A549 (cell line): ENCODE measurements around the gene VPS54. TPM values are rescaled to one million over a fixed set of nuclear protein-coding genes. Genes with fewer than 3 reads are reported as not detected.

Source experiments
- ATAC-seq, 2 experiments: fragments of 200-7000 bp in 1 of 2; fragments of >200 bp in 1 of 2; cut with Nextera tagmentation in 1 of 2; cut with Tn5 transposase in 1 of 2; 3 replicates each; pipeline versions ENCODE4 v1.8.0 to v1.9.1; 2018 to 2020; ENCODE audit warnings: mild to moderate bottlenecking in 1 of 2, moderate library complexity in 1 of 2
- CTCF ChIA-PET: fragments of 300-600 bp; sonication (Branson Sonifier 250); formaldehyde crosslinking; extraction: SDS; loops from one replicate; lab custom pipeline; 2021; ENCODE audit warnings: antibody characterized with exemption, inconsistent platforms; lab: Yijun Ruan, JAX
- POLR2A ChIA-PET: fragments of 350-600 bp; formaldehyde crosslinking; extraction: SDS; loops from one replicate; lab custom pipeline; 2021; ENCODE audit warnings: antibody characterized with exemption, inconsistent platforms; lab: Yijun Ruan, JAX
- DNase-seq, 2 experiments: peaks; one replicate each; pipeline versions ENCODE4 v3.0.0 to v3.0.0-alpha.2; 2011 to 2016; ENCODE audit warnings: low read depth in 1 of 2, low spot score in 1 of 2
- FAIRE-seq: peaks from 2 replicates; lab custom pipeline; 2011; peaks lifted over from hg19 to GRCh38; lab: Jason Lieb, UNC
- H3K27ac ChIP-seq, 2 experiments: fragments of >200 bp; sonication (Bioruptor Twin); formaldehyde crosslinking; 3 replicates each; pipeline ENCODE4 v1.5.1; 2016 to 2017
- H3K4me1 ChIP-seq: fragments of >200 bp; sonication (Bioruptor Twin); formaldehyde crosslinking; 3 replicates; pipeline ENCODE4 v1.6.1; 2016
- H3K4me2 ChIP-seq: fragments of >200 bp; sonication (Bioruptor Twin); formaldehyde crosslinking; 3 replicates; pipeline ENCODE4 v1.6.1; 2016
- H3K4me3 ChIP-seq: fragments of >200 bp; sonication (Bioruptor Twin); formaldehyde crosslinking; 3 replicates; pipeline ENCODE4 v1.5.1; 2016
- H3K9me3 ChIP-seq: fragments of >200 bp; sonication (Bioruptor Twin); formaldehyde crosslinking; 3 replicates; pipeline ENCODE4 v1.6.1; 2016
- CBX8 ChIP-seq: fragments of 200-600 bp; sonication (generic); IDR thresholded peaks from 2 replicates; pipeline ENCODE4 v1.6.1; 2016
- CHD2 ChIP-seq: fragments of 150-350 bp; IDR thresholded peaks from 2 replicates; pipeline ENCODE4 v1.6.1; 2014; ENCODE audit warnings: low read length; ENCODE audit not compliant: partially characterized antibody
- EHF ChIP-seq: fragments of 250-450 bp; sonication (Bioruptor Pico); IDR thresholded peaks from 2 replicates; pipeline ENCODE4 v1.5.0; 2020; ENCODE audit warnings: mild to moderate bottlenecking
- ESRRA ChIP-seq: fragments of 150-350 bp; IDR thresholded peaks from 2 replicates; pipeline ENCODE4 v1.6.1; 2014; ENCODE audit warnings: mild to moderate bottlenecking, low read length, borderline replicate concordance
- FOXS1 ChIP-seq: fragments of 250-450 bp; sonication (Bioruptor Pico); IDR thresholded peaks from 2 replicates; pipeline ENCODE4 v1.5.0; 2020; ENCODE audit warnings: mild to moderate bottlenecking, moderate library complexity
- HOXA7 ChIP-seq: fragments of 250-450 bp; sonication (Bioruptor Pico); IDR thresholded peaks from 2 replicates; pipeline ENCODE4 v1.5.0; 2020; ENCODE audit warnings: mild to moderate bottlenecking, moderate library complexity
- HOXB13 ChIP-seq: fragments of 250-450 bp; sonication (Bioruptor Pico); IDR thresholded peaks from 2 replicates; pipeline ENCODE4 v1.5.0; 2020; ENCODE audit warnings: low read depth, mild to moderate bottlenecking, moderate library complexity
- HOXB5 ChIP-seq: fragments of 250-450 bp; sonication (Bioruptor Pico); IDR thresholded peaks from 2 replicates; pipeline ENCODE4 v1.5.0; 2020; ENCODE audit warnings: mild to moderate bottlenecking, moderate library complexity
- KDM5A ChIP-seq: fragments of 200-600 bp; sonication (generic); IDR thresholded peaks from 2 replicates; pipeline ENCODE4 v1.6.1; 2016; ENCODE audit warnings: antibody characterized with exemption, mild to moderate bottlenecking
- MAFK ChIP-seq: fragments of 450-650 bp; IDR thresholded peaks from 2 replicates; pipeline ENCODE4 v1.6.1; 2014; ENCODE audit not compliant: partially characterized antibody
- MAZ ChIP-seq: fragments of 150-350 bp; IDR thresholded peaks from 2 replicates; pipeline ENCODE4 v1.6.1; 2014; ENCODE audit warnings: antibody characterized with exemption, low read depth, low read length, borderline replicate concordance
- MYC ChIP-seq: IDR thresholded peaks from 2 replicates; pipeline ENCODE4 v1.6.1; 2012; ENCODE audit warnings: mild to moderate bottlenecking, inconsistent platforms, low read length, improper control_type of control experiment, borderline replicate concordance
- NFE2L2 ChIP-seq: fragments of 150-350 bp; conservative IDR thresholded peaks from 2 replicates; pipeline ENCODE4 v1.6.1; 2014; ENCODE audit warnings: low read length
- NPAS2 ChIP-seq: fragments of 250-450 bp; sonication (Bioruptor Pico); IDR thresholded peaks from 2 replicates; pipeline ENCODE4 v1.8.0; 2022; ENCODE audit warnings: mild to moderate bottlenecking, moderate library complexity, borderline replicate concordance
- NR3C1 ChIP-seq: fragments of >200 bp; sonication (Bioruptor Twin); formaldehyde crosslinking; IDR thresholded peaks from 3 replicates; pipeline ENCODE4 v1.6.1; 2017
- PHF8 ChIP-seq: fragments of 200-600 bp; sonication (generic); IDR thresholded peaks from 2 replicates; pipeline ENCODE4 v1.6.1; 2016; ENCODE audit warnings: low read depth, mild to moderate bottlenecking, antibody characterized with exemption, moderate library complexity, borderline replicate concordance
- RAD21 ChIP-seq, 2 experiments: fragments of >200 bp in 1 of 2; sonication (Bioruptor Twin) in 1 of 2; formaldehyde crosslinking in 1 of 2; IDR thresholded peaks in 1 of 2; conservative IDR thresholded peaks in 1 of 2; 2 replicates in 1 of 2; 3 replicates in 1 of 2; pipeline ENCODE4 v1.6.1; 2012 to 2018; ENCODE audit warnings: inconsistent platforms in 1 of 2
- RCOR1 ChIP-seq: fragments of 150-350 bp; IDR thresholded peaks from 2 replicates; pipeline ENCODE4 v1.6.1; 2014; ENCODE audit warnings: antibody characterized with exemption, low read length, low read depth
- RNF2 ChIP-seq: fragments of 200-600 bp; sonication (generic); IDR thresholded peaks from 2 replicates; pipeline ENCODE4 v1.6.1; 2016; ENCODE audit warnings: low read depth, mild to moderate bottlenecking, antibody characterized with exemption, moderate library complexity, borderline replicate concordance
- SMC3 ChIP-seq: fragments of >200 bp; sonication (Bioruptor Twin); formaldehyde crosslinking; IDR thresholded peaks from 3 replicates; pipeline ENCODE4 v1.6.1; 2018; ENCODE audit warnings: inconsistent platforms
- ZC3H11A ChIP-seq: fragments of 450-650 bp; IDR thresholded peaks from 2 replicates; pipeline ENCODE4 v1.6.1; 2014; ENCODE audit warnings: antibody characterized with exemption, mild to moderate bottlenecking
- ZNF302 ChIP-seq: fragments of 250-450 bp; sonication (Bioruptor Pico); IDR thresholded peaks from 2 replicates; pipeline ENCODE4 v1.9.0; 2021; ENCODE audit warnings: inconsistent platforms, mild to moderate bottlenecking, moderate library complexity
- WGBS: methylation state at CpG from one replicate; pipeline ENCODE4 v1.1.6; 2017; ENCODE audit errors: missing lambda C conversion rate; 5-methylcytosine and 5-hydroxymethylcytosine counted together
- polyA plus RNA-seq, 4 experiments: library from polyadenylated mRNA; depleted of rRNA in 3 of 4; stranded (reverse); fragments of >200 nt; fragmentation: RNase III in 1 of 4; extraction: RNeasy Plus Mini Kit Qiagen cat#74134 plus additional on column Dnase treatment in 1 of 4; gene quantifications; 2 replicates in 3 of 4; 3 replicates in 1 of 4; pipeline ENCODE4 v1.2.3, GENCODE V29; 2011 to 2017
- TF ChIP-seq, protein P1 (sequence below): fragments of 200-600 bp; sonication (generic); IDR thresholded peaks from 2 replicates; pipeline ENCODE4 v1.6.1; 2016; ENCODE audit warnings: antibody characterized with exemption, mild to moderate bottlenecking, moderate library complexity

The VPS54 gene
- polyA plus RNA-seq, 2 of the 4 experiments (the other 2 are of a cell fraction), result 15.0 to 32.5 TPM

DNA sequence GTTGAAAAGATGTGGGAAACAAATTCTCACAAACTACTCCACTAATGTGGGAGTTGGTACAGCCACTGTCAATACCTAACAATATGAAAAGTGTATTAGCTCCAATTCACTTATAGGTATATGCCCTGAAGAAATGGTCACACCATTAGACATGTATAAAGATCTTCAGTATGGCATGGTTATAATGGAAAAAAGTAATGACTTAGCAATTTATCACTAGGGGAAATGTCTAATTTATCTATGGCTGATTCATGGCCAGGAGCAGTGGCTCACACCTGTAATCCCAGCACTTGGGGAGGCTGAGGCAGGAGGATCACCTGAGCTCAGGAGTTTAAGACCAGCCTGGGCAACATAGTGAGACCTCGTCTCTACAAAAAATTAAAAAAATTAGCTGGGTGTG is 125.1 kb downstream of the VPS54 start:
- no peak overlapping the region for H3K27ac ChIP-seq
- 86% methylated on average over 1 of the region's 1 CpG for WGBS
- no peak for TF ChIP-seq CBX8
- no peak for TF ChIP-seq ZNF302 (CRISPR knock-in tag)
- peak; percentile 83 for TF ChIP-seq MAFK
- TF ChIP-seq HOXB13 (CRISPR knock-in tag), result no peak
- TF ChIP-seq, protein P1, sequence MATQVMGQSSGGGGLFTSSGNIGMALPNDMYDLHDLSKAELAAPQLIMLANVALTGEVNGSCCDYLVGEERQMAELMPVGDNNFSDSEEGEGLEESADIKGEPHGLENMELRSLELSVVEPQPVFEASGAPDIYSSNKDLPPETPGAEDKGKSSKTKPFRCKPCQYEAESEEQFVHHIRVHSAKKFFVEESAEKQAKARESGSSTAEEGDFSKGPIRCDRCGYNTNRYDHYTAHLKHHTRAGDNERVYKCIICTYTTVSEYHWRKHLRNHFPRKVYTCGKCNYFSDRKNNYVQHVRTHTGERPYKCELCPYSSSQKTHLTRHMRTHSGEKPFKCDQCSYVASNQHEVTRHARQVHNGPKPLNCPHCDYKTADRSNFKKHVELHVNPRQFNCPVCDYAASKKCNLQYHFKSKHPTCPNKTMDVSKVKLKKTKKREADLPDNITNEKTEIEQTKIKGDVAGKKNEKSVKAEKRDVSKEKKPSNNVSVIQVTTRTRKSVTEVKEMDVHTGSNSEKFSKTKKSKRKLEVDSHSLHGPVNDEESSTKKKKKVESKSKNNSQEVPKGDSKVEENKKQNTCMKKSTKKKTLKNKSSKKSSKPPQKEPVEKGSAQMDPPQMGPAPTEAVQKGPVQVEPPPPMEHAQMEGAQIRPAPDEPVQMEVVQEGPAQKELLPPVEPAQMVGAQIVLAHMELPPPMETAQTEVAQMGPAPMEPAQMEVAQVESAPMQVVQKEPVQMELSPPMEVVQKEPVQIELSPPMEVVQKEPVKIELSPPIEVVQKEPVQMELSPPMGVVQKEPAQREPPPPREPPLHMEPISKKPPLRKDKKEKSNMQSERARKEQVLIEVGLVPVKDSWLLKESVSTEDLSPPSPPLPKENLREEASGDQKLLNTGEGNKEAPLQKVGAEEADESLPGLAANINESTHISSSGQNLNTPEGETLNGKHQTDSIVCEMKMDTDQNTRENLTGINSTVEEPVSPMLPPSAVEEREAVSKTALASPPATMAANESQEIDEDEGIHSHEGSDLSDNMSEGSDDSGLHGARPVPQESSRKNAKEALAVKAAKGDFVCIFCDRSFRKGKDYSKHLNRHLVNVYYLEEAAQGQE, result no peak
- TF ChIP-seq MYC, result no peak
- no peak for TF ChIP-seq FOXS1
- TF ChIP-seq, all 56 proteins: peak for 1
- Histone ChIP-seq H3K4me3 (no peak overlapping the region), H3K4me2 (no peak overlapping the region), H3K4me1 (peaks cover 20% of the 10 kb centered on the region; the same call in 2 of the 3 replicates), H3K9me3 (no peaks in the 10 kb centered on the region)
- ATAC-seq, result no peak
- POLR2A ChIA-PET, result no interaction called here
- DNase-seq, result no peak
- no peak for FAIRE-seq
- CTCF ChIA-PET, result no interaction called here

- DNase-seq, result no peak
- Histone ChIP-seq H3K9me3 (no peaks in the 10 kb centered on the region), H3K27ac (no peak overlapping the region), H3K4me2 (no peak overlapping the region), H3K4me1 (peaks cover 20% of the 10 kb centered on the region; the same call in 2 of the 3 replicates), H3K4me3 (no peak overlapping the region)
- no peak for ATAC-seq
- ChIA-PET POLR2A (no interaction called here), CTCF (no interaction called here)
- no peak for TF ChIP-seq RNF2
- TF ChIP-seq PHF8, result no peak
- FAIRE-seq, result no peak
- 85% methylated on average over 2 of the region's 2 CpGs for WGBS
Measured at GRCh38 chr2:63893163-63893562, 126.1 kb downstream of the VPS54 start.

GRCh38 chr2:63891488-63892030 is 127.7 kb downstream of the VPS54 start:
- FAIRE-seq (no peak), ATAC-seq (no peak), DNase-seq (no peak)
- 90% methylated on average over 1 of the region's 1 CpG for WGBS
- H3K4me1 ChIP-seq, result peaks cover 20% of the 10 kb centered on the region; the same call in 2 of the 3 replicates
- no peak overlapping the region for H3K4me3 ChIP-seq
- H3K9me3 ChIP-seq, result no peaks in the 10 kb centered on the region
- TF ChIP-seq NPAS2 (CRISPR knock-in tag) (no peak), ESRRA (no peak), CHD2 (no peak), RNF2 (no peak), NR3C1 (no peak), MAFK (no peak), NFE2L2 (no peak)
- H3K4me2 ChIP-seq, result 0 out of 3 replicates have a peak overlapping the region, but pooled peaks have one; percentile 13
- no peak overlapping the region for H3K27ac ChIP-seq
- CTCF ChIA-PET, result interaction anchor here (1.6 kb wide), 1 partner anchor 30 kb away, joined by 5 read pairs; no protein-coding TSS in a partner anchor
- POLR2A ChIA-PET, result no interaction called here

GRCh38 chr2:63890678-63891077 is 128.6 kb downstream of the VPS54 start:
- WGBS, result 89% methylated on average over 2 of the region's 2 CpGs
- Histone ChIP-seq H3K27ac (no peak overlapping the region), H3K4me3 (no peak overlapping the region), H3K4me1 (peaks cover 20% of the 10 kb centered on the region; the same call in 2 of the 3 replicates), H3K9me3 (no peaks in the 10 kb centered on the region), H3K4me2 (no peak overlapping the region)
- no peak for TF ChIP-seq MAZ
- TF ChIP-seq NFE2L2, result no peak
- TF ChIP-seq HOXA7 (CRISPR knock-in tag), result no peak
- no peak for TF ChIP-seq ZC3H11A
- no peak for TF ChIP-seq KDM5A
- no peak for TF ChIP-seq RCOR1
- TF ChIP-seq NR3C1, result no peak
- TF ChIP-seq MAFK, result no peak
- TF ChIP-seq EHF (CRISPR knock-in tag), result no peak
- TF ChIP-seq RAD21 (conservative IDR thresholded peaks at IDR 0.05 in 1 of 2, IDR thresholded peaks at IDR 0.05 in 1 of 2), result no peak
- no peak for TF ChIP-seq SMC3
- no peak for TF ChIP-seq FOXS1
- no peak for TF ChIP-seq HOXB5 (CRISPR knock-in tag)
- FAIRE-seq (no peak), ATAC-seq (no peak), DNase-seq (no peak)
- CTCF ChIA-PET, result interaction anchor here (1.2 to 1.6 kb wide), 3 partner anchors 9 to 192 kb away, joined by 5 to 10 read pairs (median 7); no protein-coding TSS in a partner anchor
- POLR2A ChIA-PET, result no interaction called here
